HG02798 (cell line): ENCODE measurements around the gene SPATS2L.
A peak's percentile ranks its signal among the peaks of the same experiment; 100 is the strongest.

Experiments
- ATAC-seq: cut with Tn5 transposase; IDR thresholded peaks from one replicate; pipeline ENCODE4 v1.9.1; 2021; ENCODE audit warnings: mild to moderate bottlenecking; ENCODE audit not compliant: unreplicated experiment, poor library complexity

Gene SPATS2L

GRCh38 chr2:200306196-200306930 is at the start of gene SPATS2L:
Gene SPATS2L, plus strand, starts transcription at chr2:200306693. Its CDS starts 82,552 bp downstream, at chr2:200389245.
- peak; percentile 62 for ATAC-seq

- no peak for ATAC-seq
Observed at GRCh38 chr2:200257570-200257969, 48.9 kb upstream of the SPATS2L start.

- ATAC-seq: no peak
Observed at GRCh38 chr2:200258081-200258480, 48.4 kb upstream of the SPATS2L start.

- ATAC-seq: no peak
Observed at GRCh38 chr2:200258881-200259576, 47.5 kb upstream of the SPATS2L start.

GRCh38 chr2:200259577-200259957 is 46.9 kb upstream of the SPATS2L start:
- no peak for ATAC-seq

GRCh38 chr2:200262047-200262446 is 44.4 kb upstream of the SPATS2L start:
- no peak for ATAC-seq

- ATAC-seq: no peak
Observed at GRCh38 chr2:200263279-200263678, 43.2 kb upstream of the SPATS2L start.

GRCh38 chr2:200264631-200265030 is 41.9 kb upstream of the SPATS2L start:
- no peak for ATAC-seq

GRCh38 chr2:200266406-200266805 is 40.1 kb upstream of the SPATS2L start:
- no peak for ATAC-seq

GRCh38 chr2:200267350-200267749 is 39.1 kb upstream of the SPATS2L start:
- no peak for ATAC-seq

- no peak for ATAC-seq
Observed at GRCh38 chr2:200270732-200271131, 35.8 kb upstream of the SPATS2L start.

GRCh38 chr2:200272320-200272719 is 34.2 kb upstream of the SPATS2L start:
- no peak for ATAC-seq

GRCh38 chr2:200274116-200275075 is 32.1 kb upstream of the SPATS2L start:
- ATAC-seq: no peak

- peak; percentile 49 for ATAC-seq
Observed at GRCh38 chr2:200275295-200276013, 31.0 kb upstream of the SPATS2L start.

GRCh38 chr2:200276472-200276871 is 30.0 kb upstream of the SPATS2L start:
- no peak for ATAC-seq

GRCh38 chr2:200278694-200279316 is 27.7 kb upstream of the SPATS2L start:
- ATAC-seq: no peak

GRCh38 chr2:200279857-200280256 is 26.6 kb upstream of the SPATS2L start:
- no peak for ATAC-seq

- ATAC-seq: no peak
Observed at GRCh38 chr2:200286578-200286977, 19.9 kb upstream of the SPATS2L start.

- no peak for ATAC-seq
Observed at GRCh38 chr2:200288670-200289429, 17.6 kb upstream of the SPATS2L start.
